ENCODE measurements around the gene GALNT17. TPM values are rescaled to one million over a fixed set of nuclear protein-coding genes. Genes with fewer than 3 reads are reported as not detected.
"Not testable (repeated sequence)": the region's sequence is repeated elsewhere in the genome, so short reads cannot be mapped to it uniquely, and the experiment has no call there.

The GALNT17 gene
- total and polyA plus RNA-seq, 12 donors, result 0.94 to 37.5 (median 8.1) TPM

DNA sequence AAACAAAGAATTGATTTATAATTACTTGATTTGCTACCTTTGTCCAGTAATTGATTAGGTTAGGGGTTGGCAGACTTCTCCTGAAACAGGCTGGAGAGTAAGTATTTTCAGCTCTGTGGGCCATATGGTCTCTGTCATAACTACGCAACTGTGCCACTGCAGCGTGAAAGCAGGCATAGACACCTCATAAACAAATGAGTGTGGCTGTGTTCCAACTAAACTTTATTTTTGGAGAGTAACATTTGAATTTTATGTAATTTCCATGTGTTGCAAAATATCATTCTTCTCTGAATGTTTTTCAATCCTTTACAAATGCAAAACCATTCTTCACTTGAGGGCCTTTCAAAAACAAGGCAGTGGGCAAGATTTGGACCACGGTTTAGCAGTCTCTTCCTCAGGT lies 76.9 kb downstream of the GALNT17 start:
- no peak overlapping the region for H3K27ac ChIP-seq
- peak in 1 of 7 donors; percentile 7 for DNase-seq

DNA sequence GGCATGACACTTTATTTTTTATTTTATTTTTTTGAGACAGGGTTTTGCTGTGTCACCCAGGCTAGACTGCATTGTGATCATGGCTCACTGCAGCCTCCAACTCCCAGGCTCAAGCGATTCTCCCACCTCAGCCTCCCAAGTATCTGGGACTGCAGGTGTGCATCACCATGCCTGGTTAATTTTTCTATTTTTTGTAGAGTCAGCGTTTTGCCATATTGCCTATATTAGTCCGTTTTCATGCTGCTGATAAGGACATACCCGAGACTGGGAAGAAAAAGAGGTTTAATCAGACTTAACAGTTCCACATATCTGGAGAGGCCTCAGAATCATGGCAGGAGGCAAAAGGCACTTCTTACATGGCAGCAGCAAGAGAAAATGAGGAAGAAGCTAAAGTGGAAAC lies 77.5 kb downstream of the GALNT17 start:
- H3K36me3 ChIP-seq (replicated peaks in 1 of 2); DNase-seq; H3K9me3 ChIP-seq (replicated peaks in 1 of 3); H3K4me3 ChIP-seq; H3K27ac ChIP-seq; H3K4me1 ChIP-seq (replicated peaks in 1 of 2); H3K27me3 ChIP-seq; intact Hi-C loops (cut with DNase I): not testable (repeated sequence)
- 76 to 91% (median 81%) methylated on average over 4 of the region's 4 CpGs for WGBS, 4 donors

More for the DNA sequence above, 76.9 kb downstream of the GALNT17 start:
- no peaks in the 10 kb centered on the region for H3K36me3 ChIP-seq (replicated peaks in 1 of 2)
- H3K4me1 ChIP-seq (replicated peaks in 1 of 2), result no peaks in the 10 kb centered on the region
- H3K9me3 ChIP-seq (replicated peaks in 1 of 3), result no peaks in the 10 kb centered on the region
- TF ChIP-seq, protein P1, sequence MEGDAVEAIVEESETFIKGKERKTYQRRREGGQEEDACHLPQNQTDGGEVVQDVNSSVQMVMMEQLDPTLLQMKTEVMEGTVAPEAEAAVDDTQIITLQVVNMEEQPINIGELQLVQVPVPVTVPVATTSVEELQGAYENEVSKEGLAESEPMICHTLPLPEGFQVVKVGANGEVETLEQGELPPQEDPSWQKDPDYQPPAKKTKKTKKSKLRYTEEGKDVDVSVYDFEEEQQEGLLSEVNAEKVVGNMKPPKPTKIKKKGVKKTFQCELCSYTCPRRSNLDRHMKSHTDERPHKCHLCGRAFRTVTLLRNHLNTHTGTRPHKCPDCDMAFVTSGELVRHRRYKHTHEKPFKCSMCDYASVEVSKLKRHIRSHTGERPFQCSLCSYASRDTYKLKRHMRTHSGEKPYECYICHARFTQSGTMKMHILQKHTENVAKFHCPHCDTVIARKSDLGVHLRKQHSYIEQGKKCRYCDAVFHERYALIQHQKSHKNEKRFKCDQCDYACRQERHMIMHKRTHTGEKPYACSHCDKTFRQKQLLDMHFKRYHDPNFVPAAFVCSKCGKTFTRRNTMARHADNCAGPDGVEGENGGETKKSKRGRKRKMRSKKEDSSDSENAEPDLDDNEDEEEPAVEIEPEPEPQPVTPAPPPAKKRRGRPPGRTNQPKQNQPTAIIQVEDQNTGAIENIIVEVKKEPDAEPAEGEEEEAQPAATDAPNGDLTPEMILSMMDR (IDR thresholded peaks at IDR 0.05), result no peak
- no peak for TF ChIP-seq POLR2A (IDR thresholded peaks at IDR 0.05)
- no peak overlapping the region for H3K4me3 ChIP-seq
- no peaks in the 10 kb centered on the region for H3K27me3 ChIP-seq
- intact Hi-C loops (cut with DNase I), result no loop called here
- WGBS, 4 donors, result 45 to 70% (median 67%) methylated on average over 3 of the region's 3 CpGs

DNA sequence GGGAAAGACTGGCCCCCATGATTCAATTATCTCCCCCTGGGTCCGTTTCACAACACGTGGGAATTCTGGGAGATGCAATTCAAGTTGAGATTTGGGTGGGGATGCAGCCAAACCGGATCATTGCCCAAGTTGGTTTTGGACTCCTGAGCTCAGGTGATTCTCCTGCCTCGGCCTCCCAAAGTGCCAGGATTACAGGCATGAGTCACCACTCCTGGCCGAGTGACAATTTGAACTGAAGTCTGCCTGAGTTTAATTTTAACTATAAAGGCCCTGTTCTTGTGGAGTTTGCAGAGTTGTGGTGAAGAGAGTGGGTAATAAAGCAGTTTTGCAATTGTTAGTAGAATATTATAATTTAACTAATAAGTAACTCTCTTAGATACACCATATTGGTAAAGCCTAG lies 78.3 kb downstream of the GALNT17 start:
- no peaks in the 10 kb centered on the region for H3K36me3 ChIP-seq (replicated peaks in 1 of 2)
- no peak for TF ChIP-seq POLR2A (IDR thresholded peaks at IDR 0.05)
- TF ChIP-seq, protein P1 (IDR thresholded peaks at IDR 0.05), result no peak
- no peaks in the 10 kb centered on the region for H3K4me1 ChIP-seq (replicated peaks in 1 of 2)
- no peaks in the 10 kb centered on the region for H3K27me3 ChIP-seq
- WGBS, 4 donors, result 71 to 74% (median 74%) methylated on average over 5 of the region's 5 CpGs; no CpG with 5 or more reads in 1 of the 4 donors
- H3K9me3 ChIP-seq (replicated peaks in 1 of 3), result no peaks in the 10 kb centered on the region
- H3K27ac ChIP-seq, result no peak overlapping the region
- peak in 3 of 7 donors; percentile 15 to 27 (median 21) for DNase-seq
- no peak overlapping the region for H3K4me3 ChIP-seq
- intact Hi-C loops (cut with DNase I), result no loop called here

DNA sequence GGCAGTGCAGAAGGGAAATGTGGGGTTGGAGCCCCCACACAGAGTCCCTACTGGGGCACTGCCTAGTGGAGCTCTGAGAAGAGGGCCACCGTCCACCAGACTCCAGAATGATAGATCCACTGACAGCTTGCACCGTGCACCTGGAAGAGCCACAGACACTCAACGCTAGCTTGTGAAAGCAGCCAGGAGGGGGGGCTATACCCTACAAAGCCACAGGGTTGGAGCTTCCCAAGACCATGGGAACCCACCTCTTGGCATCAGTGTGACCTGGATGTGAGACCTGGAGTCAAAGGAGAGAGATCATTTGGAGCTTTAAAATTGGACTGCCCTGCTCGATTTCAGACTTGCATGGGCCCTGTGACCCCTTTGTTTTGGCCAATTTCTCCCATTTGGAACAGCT lies 80.5 kb downstream of the GALNT17 start:
- H3K27ac ChIP-seq; DNase-seq; H3K36me3 ChIP-seq (replicated peaks in 1 of 2); H3K4me1 ChIP-seq (replicated peaks in 1 of 2); intact Hi-C loops (cut with DNase I); H3K27me3 ChIP-seq; H3K9me3 ChIP-seq (replicated peaks in 1 of 3); H3K4me3 ChIP-seq: not testable (repeated sequence)
- WGBS, 4 donors, result 95 to 100% (median 100%) methylated on average over 1 to 4 of the region's 4 CpGs

DNA sequence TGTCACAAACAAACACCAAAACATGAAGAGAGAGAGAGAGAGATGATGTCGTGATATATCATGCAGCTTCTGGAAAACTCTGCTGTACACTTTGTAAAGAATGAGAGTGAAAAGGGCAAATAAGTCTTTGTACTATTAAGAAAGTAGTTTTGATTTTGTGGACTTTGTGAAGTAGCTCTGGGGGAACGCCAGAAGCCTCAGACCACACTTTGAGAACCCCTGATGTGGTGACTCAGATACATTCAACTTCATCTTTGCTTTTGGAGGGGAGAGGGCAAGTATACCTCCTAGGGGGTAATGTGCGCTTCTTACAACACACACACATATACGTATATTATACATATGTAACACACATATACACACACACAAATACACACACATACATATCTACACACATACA lies 84.3 kb downstream of the GALNT17 start:
- Histone ChIP-seq H3K4me3 (no peak overlapping the region), H3K36me3 (replicated peaks in 1 of 2) (no peaks in the 10 kb centered on the region), H3K27ac (no peak overlapping the region), H3K27me3 (no peaks in the 10 kb centered on the region), H3K9me3 (replicated peaks in 1 of 3) (no peaks in the 10 kb centered on the region), H3K4me1 (replicated peaks in 1 of 2) (no peaks in the 10 kb centered on the region)
- intact Hi-C loops (cut with DNase I), result no loop called here
- no peak for TF ChIP-seq POLR2A (IDR thresholded peaks at IDR 0.05)
- TF ChIP-seq, protein P1 (IDR thresholded peaks at IDR 0.05), result no peak
- 89 to 93% (median 90%) methylated on average over 4 of the region's 4 CpGs for WGBS, 4 donors
- no peak for DNase-seq
